Gastrocnemius medialis (tissue), 4 donors: ENCODE data around the gene C19orf73. TPM values are rescaled to one million over a fixed set of nuclear protein-coding genes. Genes with fewer than 3 reads are reported as not detected.

Experiments used
- ATAC-seq, 2 donors: fragments of 150-250 bp; one replicate each; pipeline ENCODE4 v1.9.1; 2016
- DNase-seq, 2 donors: peaks; one replicate each; pipeline ENCODE4 v3.0.0-alpha.2; 2019
- H3K27ac ChIP-seq, 4 donors: fragments of 200-600 bp; sonication (generic); 1 replicate in 1 of 4; 2 replicates in 3 of 4; pipeline ENCODE4 v1.5.1; 2016 to 2018; ENCODE audit warnings: mild to moderate bottlenecking in 2 of 4, moderate library complexity in 1 of 4
- H3K27me3 ChIP-seq, 3 donors: fragments of 200-600 bp; sonication (generic) in 2 of 3; 1 replicate in 1 of 3; 2 replicates in 2 of 3; pipeline versions ENCODE4 v1.5.1 to v1.6.0; 2016 to 2019; ENCODE audit warnings: mild to moderate bottlenecking in 1 of 3, moderate library complexity in 1 of 3
- H3K36me3 ChIP-seq, 2 donors: fragments of 200-600 bp; sonication (generic) in 1 of 2; one replicate each; pipeline ENCODE4 v1.5.1; 2017 to 2018
- H3K4me1 ChIP-seq, 2 donors: fragments of 200-600 bp; sonication (generic) in 1 of 2; one replicate each; pipeline ENCODE4 v1.5.1; 2016 to 2017; ENCODE audit warnings: mild to moderate bottlenecking in 2 of 2
- H3K4me3 ChIP-seq, 4 donors: fragments of 200-600 bp; sonication (generic) in 3 of 4; 1 replicate in 1 of 4; 2 replicates in 3 of 4; pipeline ENCODE4 v1.5.1; 2016 to 2019; ENCODE audit warnings: mild to moderate bottlenecking in 2 of 4
- H3K9me3 ChIP-seq, 3 donors: fragments of 200-600 bp; sonication (generic) in 2 of 3; 1 replicate in 1 of 3; 2 replicates in 2 of 3; pipeline ENCODE4 v1.5.1; 2016 to 2019
- POLR2A ChIP-seq, 2 donors: fragments of 450-650 bp; IDR thresholded peaks; one replicate each; pipeline ENCODE4 v1.6.1; 2017; ENCODE audit warnings: antibody characterized with exemption in 2 of 2, mild to moderate bottlenecking in 2 of 2, moderate library complexity in 2 of 2
- in situ Hi-C, 4 donors: fragments of 200-750 bp; cut with MboI; loops; one replicate each; pipeline versions ENCODE4 v1.15.0 to v1.8.0; 2017; ENCODE audit warnings: low sequenced_read_pairs in 4 of 4
- intact Hi-C: fragments of 100-400 bp; cut with DNase I; formaldehyde crosslinking; loops from one replicate; pipeline ENCODE4 v1.15.1; 2023; ENCODE audit warnings: low total_unique reads
- total RNA-seq, 4 donors: library from RNA; depleted of rRNA; stranded (reverse); fragments of >200 nt; gene quantifications; one replicate each; pipeline versions ENCODE4 v1.1.0 to v1.2.3, GENCODE V29; 2016
- TF ChIP-seq, protein P1 (sequence below), 5 experiments: fragments of 450-650 bp in 3 of 5; fragments of 200-600 bp in 2 of 5; sonication (generic) in 2 of 5; IDR thresholded peaks in 4 of 5; conservative IDR thresholded peaks in 1 of 5; 1 replicate in 4 of 5; 2 replicates in 1 of 5; pipeline ENCODE4 v1.5.1; 2016 to 2019; ENCODE audit warnings: antibody characterized with exemption in 5 of 5, mild to moderate bottlenecking in 3 of 5, moderate library complexity in 3 of 5

The C19orf73 gene
- total RNA-seq, 4 donors from 2014 or later = 1.3 to 11.7 (median 3.5) TPM

DNA sequence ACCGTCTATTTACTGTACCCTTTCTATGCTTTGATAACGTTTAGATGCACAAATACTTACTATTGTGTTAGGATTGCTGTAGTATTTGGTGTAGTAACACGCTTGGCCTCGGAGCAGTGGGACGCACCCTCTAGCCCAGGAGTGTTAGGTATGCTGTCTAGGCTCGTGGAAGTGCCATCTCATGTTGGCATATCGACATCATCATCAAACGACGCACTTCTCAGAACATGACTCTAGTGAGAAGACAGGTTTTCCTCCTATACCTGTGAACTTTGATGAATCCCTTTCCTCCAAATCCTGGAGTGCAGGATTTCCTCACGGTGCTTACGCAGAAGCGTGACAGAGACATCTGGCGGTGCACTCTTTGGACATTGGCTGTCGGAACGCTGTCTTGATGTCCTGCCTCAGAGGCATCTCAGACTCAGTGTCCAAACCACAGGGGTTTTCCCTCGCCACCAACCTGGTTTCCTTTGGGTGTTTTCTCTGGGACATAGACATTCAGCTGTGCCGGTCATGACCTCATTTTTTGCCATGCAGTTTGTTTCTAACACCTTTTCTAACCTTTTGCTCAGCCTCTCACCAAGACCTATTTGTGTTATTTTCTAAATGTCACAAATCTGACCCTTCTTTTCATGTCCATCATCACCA is 27.4 kb downstream of the C19orf73 start:
- ATAC-seq (no peak), DNase-seq (no peak)
- no peaks in the 10 kb centered on the region for H3K27me3 ChIP-seq
- peaks cover 0 to 58% of the 10 kb centered on the region in 2 donors for H3K36me3 ChIP-seq
- intact Hi-C loops (no loop called here), in situ Hi-C loops (loop anchor here in 1 of 4 donors (10.0 kb wide), 1 partner anchor 113 kb away; no protein-coding TSS in a partner anchor)
- peaks cover 34 to 38% of the 10 kb centered on the region in 2 donors for H3K4me1 ChIP-seq
- no peaks in the 10 kb centered on the region for H3K9me3 ChIP-seq
- no peak overlapping the region for H3K27ac ChIP-seq
- TF ChIP-seq, protein P1, sequence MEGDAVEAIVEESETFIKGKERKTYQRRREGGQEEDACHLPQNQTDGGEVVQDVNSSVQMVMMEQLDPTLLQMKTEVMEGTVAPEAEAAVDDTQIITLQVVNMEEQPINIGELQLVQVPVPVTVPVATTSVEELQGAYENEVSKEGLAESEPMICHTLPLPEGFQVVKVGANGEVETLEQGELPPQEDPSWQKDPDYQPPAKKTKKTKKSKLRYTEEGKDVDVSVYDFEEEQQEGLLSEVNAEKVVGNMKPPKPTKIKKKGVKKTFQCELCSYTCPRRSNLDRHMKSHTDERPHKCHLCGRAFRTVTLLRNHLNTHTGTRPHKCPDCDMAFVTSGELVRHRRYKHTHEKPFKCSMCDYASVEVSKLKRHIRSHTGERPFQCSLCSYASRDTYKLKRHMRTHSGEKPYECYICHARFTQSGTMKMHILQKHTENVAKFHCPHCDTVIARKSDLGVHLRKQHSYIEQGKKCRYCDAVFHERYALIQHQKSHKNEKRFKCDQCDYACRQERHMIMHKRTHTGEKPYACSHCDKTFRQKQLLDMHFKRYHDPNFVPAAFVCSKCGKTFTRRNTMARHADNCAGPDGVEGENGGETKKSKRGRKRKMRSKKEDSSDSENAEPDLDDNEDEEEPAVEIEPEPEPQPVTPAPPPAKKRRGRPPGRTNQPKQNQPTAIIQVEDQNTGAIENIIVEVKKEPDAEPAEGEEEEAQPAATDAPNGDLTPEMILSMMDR (IDR thresholded peaks at IDR 0.05 in 4 of 5, conservative IDR thresholded peaks at IDR 0.05 in 1 of 5) = no peak
- TF ChIP-seq POLR2A (IDR thresholded peaks at IDR 0.05) = no peak
- no peak overlapping the region for H3K4me3 ChIP-seq

DNA sequence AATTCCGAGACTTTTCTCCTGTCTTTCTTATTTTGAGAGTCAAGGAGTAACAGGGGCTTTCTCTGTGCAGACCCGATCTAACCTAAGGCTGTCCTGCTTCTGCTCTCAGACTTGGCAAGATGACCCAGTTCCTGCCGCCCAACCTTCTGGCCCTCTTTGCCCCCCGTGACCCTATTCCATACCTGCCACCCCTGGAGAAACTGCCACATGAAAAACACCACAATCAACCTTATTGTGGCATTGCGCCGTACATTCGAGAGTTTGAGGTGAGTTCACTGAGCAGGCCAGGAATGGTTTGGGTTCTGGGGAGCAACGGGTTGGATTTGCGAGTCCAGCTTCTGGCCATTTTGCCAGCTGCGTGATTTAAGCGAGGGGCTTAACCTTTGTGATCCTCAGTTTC is 32.6 kb downstream of the C19orf73 start:
- H3K27ac ChIP-seq = peak overlapping the region; percentile 90 to 98 (median 92)
- no peaks in the 10 kb centered on the region for H3K9me3 ChIP-seq
- intact Hi-C loops = no loop called here
- peak overlapping the region; percentile 88 to 99 (median 92) for H3K4me3 ChIP-seq
- no peak for TF ChIP-seq POLR2A (IDR thresholded peaks at IDR 0.05)
- TF ChIP-seq, protein P1 (IDR thresholded peaks at IDR 0.05 in 4 of 5, conservative IDR thresholded peaks at IDR 0.05 in 1 of 5) = no peak
- in situ Hi-C loops = loop anchor here in 1 of 4 donors (10.0 kb wide), 1 partner anchor 119 kb away; no protein-coding TSS in a partner anchor
- DNase-seq (no peak), ATAC-seq (no peak)
- peaks cover 18 to 26% of the 10 kb centered on the region in 2 donors for H3K4me1 ChIP-seq
- peaks cover 0 to 28% of the 10 kb centered on the region in 2 donors for H3K36me3 ChIP-seq
- H3K27me3 ChIP-seq = no peaks in the 10 kb centered on the region

DNA sequence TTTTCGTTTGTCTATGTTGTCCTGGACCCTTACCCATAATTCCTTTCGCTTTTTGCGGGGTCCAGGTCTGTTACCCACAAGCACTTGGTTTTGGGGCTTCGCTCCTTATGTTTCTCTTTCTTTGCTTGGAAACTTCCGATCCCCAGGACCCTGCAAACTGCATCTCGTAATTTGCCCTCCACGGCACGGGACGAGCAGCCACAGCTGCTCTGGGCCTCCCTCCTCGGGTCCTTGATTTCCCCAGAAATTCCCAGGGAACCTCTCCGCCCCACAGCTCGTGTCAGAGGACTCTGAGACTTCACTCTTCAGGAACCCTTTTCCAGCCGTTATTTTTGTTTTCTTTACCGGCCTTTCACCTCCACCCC is 33.1 kb downstream of the C19orf73 start:
- in situ Hi-C loops = loop anchor here in 1 of 4 donors (10.0 kb wide), 1 partner anchor 119 kb away; no protein-coding TSS in a partner anchor
- ATAC-seq = no peak
- Histone ChIP-seq H3K27ac (peak overlapping the region; percentile 90 to 98 (median 92)), H3K9me3 (no peaks in the 10 kb centered on the region), H3K4me1 (peaks cover 18 to 26% of the 10 kb centered on the region in 2 donors), H3K36me3 (peaks cover 0 to 24% of the 10 kb centered on the region in 2 donors), H3K27me3 (no peaks in the 10 kb centered on the region), H3K4me3 (peak overlapping the region; percentile 88 to 99 (median 92))
- no peak for DNase-seq
- TF ChIP-seq, protein P1 (IDR thresholded peaks at IDR 0.05 in 4 of 5, conservative IDR thresholded peaks at IDR 0.05 in 1 of 5) = no peak
- no peak for TF ChIP-seq POLR2A (IDR thresholded peaks at IDR 0.05)
- intact Hi-C loops = loop anchor here (1.0 kb wide), 1 partner anchor 11 kb away; no protein-coding TSS in a partner anchor

DNA sequence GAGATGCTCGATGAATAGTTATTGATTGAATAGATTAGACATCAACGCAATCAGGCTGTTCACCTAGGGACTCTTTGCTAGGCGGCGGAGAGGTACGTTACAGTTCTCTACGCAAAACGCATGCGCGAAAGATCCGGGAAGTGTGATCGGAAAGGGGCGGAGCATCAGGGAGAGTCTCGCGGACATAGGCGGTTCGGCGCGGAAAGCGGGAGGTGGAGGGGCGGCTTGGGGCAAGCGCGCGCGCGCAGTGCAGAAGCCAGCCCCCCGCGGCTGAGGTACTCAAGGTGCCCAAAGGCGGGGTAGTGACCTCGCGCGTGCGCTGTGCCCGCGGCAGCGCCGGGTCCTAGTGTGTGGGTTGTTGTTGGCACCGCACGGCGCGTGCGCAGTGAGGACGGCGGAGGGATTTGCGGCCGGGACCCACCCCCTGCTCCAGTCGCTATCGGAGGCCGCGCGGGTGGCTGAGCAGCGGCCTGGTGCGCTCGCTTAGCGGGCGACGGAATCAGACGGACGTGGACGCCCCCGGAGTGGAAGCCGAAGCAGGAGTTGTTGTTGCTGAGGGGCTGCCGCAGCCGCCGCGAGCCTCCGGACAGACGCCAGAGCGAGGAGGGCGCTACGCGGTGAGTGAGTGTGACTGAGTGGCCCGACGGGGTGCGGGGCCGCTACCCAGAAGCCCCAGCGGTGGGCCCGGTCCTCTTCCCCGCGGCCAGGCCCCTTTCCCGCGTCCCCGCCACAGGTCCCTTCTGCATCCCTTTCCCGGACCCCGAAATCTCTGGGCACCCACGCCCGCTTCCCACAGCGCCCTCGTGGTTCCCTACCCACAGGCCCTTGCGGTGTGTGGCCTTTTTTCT is 33.7 kb downstream of the C19orf73 start, which contains the start of gene SNRNP70:
TSS of gene SNRNP70 (plus strand) at position 432 of the 848 bp plus-strand sequence. CDS start 964 bp downstream, outside the sequence.
- ATAC-seq = peak; percentile 90 to 94
- peak; percentile 99 for DNase-seq
- in situ Hi-C loops (loop anchor here in 1 of 4 donors (10.0 kb wide), 1 partner anchor 120 kb away; no protein-coding TSS in a partner anchor), intact Hi-C loops (loop anchor here (1.0 kb wide), 1 partner anchor 10 kb away; no protein-coding TSS in a partner anchor)
- Histone ChIP-seq H3K36me3 (peaks cover 0 to 18% of the 10 kb centered on the region in 2 donors), H3K27ac (peak within 1 kb of the TSS; percentile 90 to 98 (median 92)), H3K27me3 (no peaks in the 10 kb centered on the region), H3K9me3 (no peaks in the 10 kb centered on the region), H3K4me3 (peak within 1 kb of the TSS; percentile 88 to 99 (median 92)), H3K4me1 (peaks cover 18 to 26% of the 10 kb centered on the region in 2 donors)
- TF ChIP-seq, protein P1 (IDR thresholded peaks at IDR 0.05 in 4 of 5, conservative IDR thresholded peaks at IDR 0.05 in 1 of 5) = peak in 2 of 5 experiments; percentile 18 to 53
- TF ChIP-seq POLR2A (IDR thresholded peaks at IDR 0.05) = peak; percentile 86 to 92
